ENCODE data around the gene ZNF888. TPM values are rescaled to one million over a fixed set of nuclear protein-coding genes. Genes with fewer than 3 reads are reported as not detected.

ZNF888 gene
- total RNA-seq: 1 to 10 TPM; 5.7 to 8.0 TPM
- polyA plus RNA-seq (ENCODE audit: insufficient read length in 6 of 6): 10 to 100 TPM; 11.3 to 17.2 (median 13.6) TPM
- long read RNA-seq, donor 1: 0 reads
- long read RNA-seq, donor 2: 0 reads
- long read RNA-seq, donor 3: 0 reads
- long read RNA-seq, donor 4: 0 reads
- long read RNA-seq, donor 5: 0 reads
- long read RNA-seq, donor 6: 0 reads
- long read RNA-seq, donor 7: 0 reads
- long read RNA-seq, donor 8: 0 reads
- long read RNA-seq, donor 9: 0 reads
- long read RNA-seq, donor 10, partial matches to known transcripts: 0 of 1 reads
- long read RNA-seq, donor 10, other reads (novel, unspliced or antisense): 1 of 1 reads
- long read RNA-seq, donor 11: 0 reads
- long read RNA-seq, donor 12: 0 reads

- intact Hi-C loops (cut with DNase I): no loop called here
- DNase-seq (peak; percentile 76 to 98 (median 91)), ATAC-seq (peak; percentile 100)
- Histone ChIP-seq H3K9me3 (no peaks in the 10 kb centered on the region), H3K27me3 (no peaks in the 10 kb centered on the region), H3K4me1 (peaks cover 5 to 16% of the 10 kb centered on the region in 2 donors), H3K4me3 (peak within 1 kb of the TSS; percentile 50 to 54), H3K27ac (peak within 1 kb of the TSS; percentile 86), H3K36me3 (peaks cover 0 to 6% of the 10 kb centered on the region in 2 donors)
- no peak for TF ChIP-seq CTCF (IDR thresholded peaks at IDR 0.05)
Measured at GRCh38 chr19:52922841-52923777, at the start of gene ZNF888. ZNF888 (minus strand) TSS chr19:52923428; CDS start chr19:52917873, 5,555 bp downstream.

GRCh38 chr19:52967772-52968171 lies 44.5 kb upstream of the ZNF888 start:
- intact Hi-C loops (cut with DNase I): no loop called here
- H3K4me1 ChIP-seq: no peaks in the 10 kb centered on the region
- no peak overlapping the region for H3K4me3 ChIP-seq
- DNase-seq: no peak
- ATAC-seq: no peak
- H3K9me3 ChIP-seq: peaks cover 0 to 50% of the 10 kb centered on the region in 2 donors
- H3K27me3 ChIP-seq: no peaks in the 10 kb centered on the region
- H3K36me3 ChIP-seq: peaks cover 0 to 22% of the 10 kb centered on the region in 2 donors
- H3K27ac ChIP-seq: no peak overlapping the region
- TF ChIP-seq CTCF (IDR thresholded peaks at IDR 0.05): no peak

GRCh38 chr19:52963247-52963618 lies 40.0 kb upstream of the ZNF888 start:
- H3K9me3 ChIP-seq: peaks cover 0 to 38% of the 10 kb centered on the region in 2 donors
- H3K27ac ChIP-seq: peak overlapping the region; percentile 68 to 69
- no peak for TF ChIP-seq CTCF (IDR thresholded peaks at IDR 0.05)
- peak overlapping the region; percentile 75 to 80 for H3K4me3 ChIP-seq
- intact Hi-C loops (cut with DNase I): no loop called here
- H3K4me1 ChIP-seq: peaks cover 4 to 9% of the 10 kb centered on the region in 2 donors
- DNase-seq (peak in 3 of 4 donors; percentile 37 to 76 (median 40)), ATAC-seq (peak; percentile 46)
- H3K36me3 ChIP-seq: peaks cover 0 to 18% of the 10 kb centered on the region in 2 donors
- H3K27me3 ChIP-seq: no peaks in the 10 kb centered on the region

GRCh38 chr19:52962394-52963246 lies 39.4 kb upstream of the ZNF888 start, which contains the start of gene ZNF816:
ZNF816 (minus strand) TSS chr19:52962881; CDS start chr19:52956089, 6,792 bp downstream.
- intact Hi-C loops (cut with DNase I): no loop called here
- peak; percentile 100 for ATAC-seq
- DNase-seq: peak; percentile 93 to 100 (median 98)
- Histone ChIP-seq H3K27me3 (no peaks in the 10 kb centered on the region), H3K4me1 (peaks cover 4 to 9% of the 10 kb centered on the region in 2 donors), H3K36me3 (peaks cover 0 to 24% of the 10 kb centered on the region in 2 donors), H3K9me3 (peaks cover 0 to 38% of the 10 kb centered on the region in 2 donors), H3K4me3 (peak within 1 kb of the TSS; percentile 75 to 80), H3K27ac (peak within 1 kb of the TSS; percentile 77 to 85)
- TF ChIP-seq CTCF (IDR thresholded peaks at IDR 0.05): no peak
